Measurements from ENCODE around the gene GPC6.
"Not testable (repeated sequence)": the region's sequence is repeated elsewhere in the genome, so short reads cannot be mapped to it uniquely, and the experiment has no call there.

The GPC6 gene

DNA sequence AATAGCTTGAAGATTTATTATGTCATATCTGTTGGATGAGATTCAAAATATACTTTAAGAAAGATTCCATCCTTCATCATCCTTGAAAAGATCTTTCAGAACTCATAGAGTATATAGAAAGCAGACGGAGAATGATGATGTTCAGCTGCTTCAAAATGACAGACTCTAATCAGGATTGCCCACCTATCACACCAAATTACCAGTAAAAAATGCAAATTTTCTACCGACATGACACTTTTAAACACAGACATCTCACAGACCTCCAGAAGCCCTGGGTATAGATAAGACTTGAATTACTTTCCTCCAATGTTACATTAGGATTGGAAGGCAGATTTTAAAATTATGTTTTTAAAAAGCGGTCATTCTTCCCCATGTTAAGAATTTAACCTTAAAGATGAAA lies 235.5 kb downstream of the GPC6 start:
- TF ChIP-seq POLR2AphosphoS5 (IDR thresholded peaks at IDR 0.05; ENCODE audit: low read depth, low read length): no peak
- no peak for DNase-seq (ENCODE audit: insufficient read length)
- no peak for FAIRE-seq

- DNase-seq (ENCODE audit: insufficient read length): no peak
- no peak for FAIRE-seq
- TF ChIP-seq TAF1 (IDR thresholded peaks at IDR 0.05; ENCODE audit: borderline replicate concordance, low read depth, low read length): no peak
- no peak for TF ChIP-seq POLR2A (IDR thresholded peaks at IDR 0.05; ENCODE audit: low read depth, low read length)
- no peak for TF ChIP-seq POLR2AphosphoS5 (IDR thresholded peaks at IDR 0.05; ENCODE audit: low read depth, low read length)
Measured at GRCh38 chr13:93466502-93467036, 240.0 kb downstream of the GPC6 start.

DNA sequence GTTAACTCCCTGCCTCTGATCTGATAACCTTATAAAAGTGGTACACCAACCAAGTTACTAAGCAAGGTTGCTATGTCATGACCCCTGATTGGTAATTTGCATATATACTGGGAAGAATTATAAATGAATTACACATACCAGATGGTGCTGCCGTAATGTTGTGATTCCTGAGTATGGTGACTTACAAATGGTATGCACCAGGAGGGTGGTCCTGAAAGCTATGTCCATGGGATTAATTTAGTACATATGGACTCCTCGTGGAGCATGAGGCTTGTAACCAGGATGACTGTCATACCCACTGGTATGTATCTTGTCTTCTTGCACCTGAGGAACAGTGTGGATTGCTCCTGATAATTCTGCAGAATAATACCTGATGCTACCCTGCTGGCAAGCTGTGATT lies 240.6 kb downstream of the GPC6 start:
- no peak for FAIRE-seq
- no peak for DNase-seq (ENCODE audit: insufficient read length)
- TF ChIP-seq POLR2AphosphoS5 (IDR thresholded peaks at IDR 0.05; ENCODE audit: low read depth, low read length) (no peak), TAF1 (IDR thresholded peaks at IDR 0.05; ENCODE audit: borderline replicate concordance, low read depth, low read length) (no peak), POLR2A (IDR thresholded peaks at IDR 0.05; ENCODE audit: low read depth, low read length) (no peak)

DNA sequence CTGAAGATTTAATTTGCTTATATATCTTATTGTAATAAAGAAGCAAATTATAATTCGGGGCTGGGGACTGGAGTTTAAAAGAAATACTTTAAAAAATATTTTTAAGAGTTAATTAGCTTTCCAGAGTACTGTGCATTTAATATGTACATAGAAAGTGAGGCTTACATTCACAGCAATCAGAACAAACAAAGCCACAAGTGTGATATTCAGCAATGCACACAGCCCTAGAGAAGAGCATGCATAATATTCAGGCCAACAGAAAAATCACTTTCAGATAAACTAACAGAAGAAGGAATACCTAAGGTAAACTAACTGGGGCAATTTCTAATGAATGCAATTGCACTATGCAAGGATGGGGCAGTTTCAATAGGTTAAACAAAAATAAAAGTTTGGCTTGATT lies 241.8 kb downstream of the GPC6 start:
- DNase-seq (ENCODE audit: insufficient read length): no peak
- TF ChIP-seq POLR2A (IDR thresholded peaks at IDR 0.05; ENCODE audit: low read depth, low read length) (no peak), TAF1 (IDR thresholded peaks at IDR 0.05; ENCODE audit: borderline replicate concordance, low read depth, low read length) (no peak), POLR2AphosphoS5 (IDR thresholded peaks at IDR 0.05; ENCODE audit: low read depth, low read length) (no peak)
- FAIRE-seq: no peak

DNA sequence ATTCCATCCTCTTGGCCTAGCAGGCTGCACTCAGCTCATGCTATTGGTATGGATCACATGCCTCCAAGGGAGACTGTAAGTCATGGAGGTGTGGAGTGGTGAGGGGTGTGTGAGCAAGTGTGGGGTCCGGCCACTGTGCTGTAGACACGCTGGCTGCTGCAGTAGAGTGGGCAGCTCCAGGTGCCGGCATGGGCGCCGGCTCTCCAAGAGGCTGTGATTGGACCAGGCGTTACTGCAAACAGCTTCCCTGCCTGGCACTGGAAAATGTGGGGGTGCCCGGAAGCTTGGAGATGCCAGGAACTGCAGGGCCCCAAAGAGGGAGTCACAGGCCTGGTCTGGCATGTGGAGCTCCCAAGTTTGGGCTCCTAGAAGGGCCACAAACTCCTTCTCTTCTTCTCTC lies 245.7 kb downstream of the GPC6 start:
- no peak for FAIRE-seq
- TF ChIP-seq TAF1 (IDR thresholded peaks at IDR 0.05; ENCODE audit: borderline replicate concordance, low read depth, low read length): no peak
- no peak for TF ChIP-seq POLR2AphosphoS5 (IDR thresholded peaks at IDR 0.05; ENCODE audit: low read depth, low read length)
- no peak for TF ChIP-seq POLR2A (IDR thresholded peaks at IDR 0.05; ENCODE audit: low read depth, low read length)
- DNase-seq (ENCODE audit: insufficient read length): no peak

DNA sequence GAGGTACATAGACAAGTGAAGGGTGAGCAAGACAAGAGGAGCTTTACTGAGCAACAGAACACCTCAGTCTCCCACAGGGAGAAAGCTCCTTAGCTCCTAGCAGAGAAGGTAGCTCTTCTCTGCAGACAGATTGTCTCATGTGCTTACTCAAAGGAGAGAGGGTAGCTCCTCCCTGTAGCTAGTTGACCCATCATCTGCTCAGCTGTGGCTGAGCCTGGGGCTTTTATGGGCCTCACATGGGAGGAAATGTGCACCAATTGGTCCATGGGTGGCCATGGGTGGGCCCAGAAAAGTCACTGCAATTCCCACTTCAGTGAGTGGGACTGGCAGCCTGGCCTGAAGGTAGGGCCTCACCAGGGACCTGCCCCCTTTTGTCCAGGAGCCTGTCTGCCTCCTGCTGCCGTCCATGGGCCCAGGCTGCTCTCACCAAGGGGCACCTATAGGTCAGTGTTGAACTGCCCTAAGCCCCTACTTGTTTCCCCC lies 246.2 kb downstream of the GPC6 start:
- FAIRE-seq: no peak
- no peak for DNase-seq (ENCODE audit: insufficient read length)
- TF ChIP-seq POLR2A (IDR thresholded peaks at IDR 0.05; ENCODE audit: low read depth, low read length): no peak
- no peak for TF ChIP-seq POLR2AphosphoS5 (IDR thresholded peaks at IDR 0.05; ENCODE audit: low read depth, low read length)
- no peak for TF ChIP-seq TAF1 (IDR thresholded peaks at IDR 0.05; ENCODE audit: borderline replicate concordance, low read depth, low read length)

DNA sequence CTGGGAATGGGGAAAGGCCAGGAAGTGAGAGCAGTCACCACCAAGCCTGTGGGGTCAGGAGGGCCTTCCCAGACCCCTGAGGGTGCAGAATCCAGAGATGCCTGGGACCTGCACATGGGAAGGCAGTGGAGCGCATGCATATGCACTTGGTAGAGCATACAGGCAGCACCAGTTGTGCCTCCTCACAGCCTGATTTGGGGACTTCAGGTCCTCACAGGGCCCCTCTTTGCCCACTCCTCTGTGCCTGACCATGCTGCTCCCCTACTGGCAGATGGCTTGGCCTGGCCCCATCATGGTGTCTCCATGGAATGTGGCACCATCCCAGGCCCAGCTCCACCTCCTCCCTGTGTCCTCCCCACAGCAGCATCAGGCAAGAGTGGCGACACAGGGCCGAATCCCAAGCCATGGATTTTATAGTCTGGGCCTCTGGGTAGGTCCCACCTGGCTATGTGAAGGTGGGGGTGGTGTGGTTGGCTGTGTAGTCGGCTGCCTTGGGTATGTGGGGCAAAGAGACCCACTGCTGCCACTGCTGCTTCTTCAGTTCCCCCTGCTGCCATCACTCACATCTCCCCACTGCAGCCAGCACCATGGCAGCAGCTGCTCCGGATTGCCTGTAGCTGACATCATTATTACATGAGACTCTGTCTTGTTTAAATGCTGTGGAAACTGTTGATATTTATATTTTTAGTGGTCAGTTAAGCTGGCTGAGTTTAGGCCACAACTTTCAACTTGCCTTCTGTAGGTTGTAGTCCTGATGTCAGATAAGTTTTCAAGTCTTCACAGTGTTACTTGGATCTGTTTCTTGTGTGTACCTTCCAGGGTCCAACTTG lies 247.0 kb downstream of the GPC6 start:
- no peak for FAIRE-seq
- no peak for DNase-seq (ENCODE audit: insufficient read length)
- no peak for TF ChIP-seq TAF1 (IDR thresholded peaks at IDR 0.05; ENCODE audit: borderline replicate concordance, low read depth, low read length)
- no peak for TF ChIP-seq POLR2A (IDR thresholded peaks at IDR 0.05; ENCODE audit: low read depth, low read length)
- TF ChIP-seq POLR2AphosphoS5 (IDR thresholded peaks at IDR 0.05; ENCODE audit: low read depth, low read length): no peak

DNA sequence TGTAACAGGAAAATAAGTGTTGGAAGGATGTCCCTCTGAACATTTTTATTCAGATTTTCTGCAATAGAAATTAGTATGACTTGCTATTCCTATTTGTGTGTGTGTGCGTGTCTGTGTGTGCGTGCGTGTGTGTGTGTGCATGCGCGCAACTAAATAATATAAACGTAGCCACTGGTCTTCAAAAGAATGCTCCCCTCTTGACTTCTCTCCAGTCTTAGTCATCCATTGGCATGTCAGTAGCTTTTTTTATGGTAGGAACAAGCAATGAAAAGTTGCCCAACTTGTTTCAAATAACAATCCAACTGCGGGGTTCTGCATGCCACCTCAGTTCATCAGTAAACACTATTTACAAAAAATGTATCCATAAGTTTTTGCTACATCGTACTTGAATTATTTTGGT lies 249.6 kb downstream of the GPC6 start:
- DNase-seq (ENCODE audit: insufficient read length) (no peak), FAIRE-seq (no peak)
- TF ChIP-seq POLR2AphosphoS5 (IDR thresholded peaks at IDR 0.05; ENCODE audit: low read depth, low read length) (no peak), TAF1 (IDR thresholded peaks at IDR 0.05; ENCODE audit: borderline replicate concordance, low read depth, low read length) (no peak), POLR2A (IDR thresholded peaks at IDR 0.05; ENCODE audit: low read depth, low read length) (no peak)

DNA sequence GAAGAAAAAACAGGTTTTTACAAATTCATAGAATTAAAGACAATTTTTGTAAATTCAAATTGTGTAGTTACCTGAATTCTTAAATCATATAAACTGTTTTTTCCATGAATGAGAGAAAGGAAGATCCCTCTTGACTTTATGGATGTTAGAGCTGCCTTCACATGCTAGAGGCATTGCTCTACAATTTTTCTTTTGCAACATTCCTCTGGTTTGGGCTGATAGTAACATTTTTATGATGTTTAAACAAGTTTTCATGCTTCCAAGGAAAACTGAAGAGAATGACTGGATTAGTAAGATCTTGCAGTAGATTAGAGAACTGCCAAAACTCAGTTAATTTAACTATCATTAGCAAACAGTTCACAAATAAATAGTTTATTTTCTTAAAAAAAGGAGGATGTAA lies 250.6 kb downstream of the GPC6 start:
- no peak for FAIRE-seq
- no peak for DNase-seq (ENCODE audit: insufficient read length)
- TF ChIP-seq POLR2AphosphoS5 (IDR thresholded peaks at IDR 0.05; ENCODE audit: low read depth, low read length) (no peak), POLR2A (IDR thresholded peaks at IDR 0.05; ENCODE audit: low read depth, low read length) (no peak), TAF1 (IDR thresholded peaks at IDR 0.05; ENCODE audit: borderline replicate concordance, low read depth, low read length) (no peak)

GRCh38 chr13:93480553-93481106 lies 254.0 kb downstream of the GPC6 start:
- no peak for FAIRE-seq
- TF ChIP-seq TAF1 (IDR thresholded peaks at IDR 0.05; ENCODE audit: borderline replicate concordance, low read depth, low read length): no peak
- no peak for TF ChIP-seq POLR2AphosphoS5 (IDR thresholded peaks at IDR 0.05; ENCODE audit: low read depth, low read length)
- no peak for TF ChIP-seq POLR2A (IDR thresholded peaks at IDR 0.05; ENCODE audit: low read depth, low read length)

GRCh38 chr13:93496117-93496516 lies 269.5 kb downstream of the GPC6 start:
- not testable (repeated sequence) for FAIRE-seq; DNase-seq (ENCODE audit: insufficient read length)

More at GRCh38 chr13:93480553-93481106, 254.0 kb downstream of the GPC6 start:
- DNase-seq (ENCODE audit: insufficient read length): no peak

DNA sequence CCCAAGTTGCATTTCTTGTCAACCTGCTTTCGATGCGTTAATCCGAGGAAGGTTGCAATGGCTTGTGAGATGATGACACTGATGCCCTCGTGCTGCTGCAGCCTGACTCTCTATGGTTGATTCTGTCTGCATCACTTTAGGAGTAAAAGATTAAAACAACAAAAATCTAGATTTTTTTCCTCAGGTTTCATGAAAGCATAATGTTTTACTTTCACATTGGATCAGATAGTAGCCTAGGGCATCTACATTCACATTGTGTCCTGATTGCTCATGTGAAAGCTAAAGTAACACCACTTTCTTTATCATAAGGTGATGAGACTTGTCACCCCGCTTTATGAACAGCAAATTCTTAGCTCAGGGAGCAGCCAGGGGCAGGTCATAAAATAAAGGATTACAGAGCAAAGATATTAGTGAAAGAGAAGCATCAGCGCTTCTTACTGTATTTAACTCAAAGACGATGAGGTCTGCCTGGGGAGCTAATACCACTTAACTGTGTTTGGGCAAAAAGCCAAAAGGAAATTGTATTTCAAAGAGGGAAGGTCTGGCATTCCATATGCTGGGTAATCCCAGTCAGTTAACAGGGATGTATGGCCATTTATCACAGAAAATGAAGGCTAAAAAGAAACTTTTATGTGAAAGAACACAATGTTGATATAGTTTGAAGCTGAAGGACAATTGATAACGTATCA lies 270.5 kb downstream of the GPC6 start:
- TF ChIP-seq POLR2AphosphoS5 (IDR thresholded peaks at IDR 0.05; ENCODE audit: low read depth, low read length): no peak
- DNase-seq (ENCODE audit: insufficient read length) (no peak), FAIRE-seq (no peak)
